ENCODE measurements around the gene RPL3. TPM values are rescaled to one million over a fixed set of nuclear protein-coding genes. Genes with fewer than 3 reads are reported as not detected.

RPL3 gene
- total and polyA plus RNA-seq, 4 donors, result 580 to 1,767 (median 1,184) TPM

DNA sequence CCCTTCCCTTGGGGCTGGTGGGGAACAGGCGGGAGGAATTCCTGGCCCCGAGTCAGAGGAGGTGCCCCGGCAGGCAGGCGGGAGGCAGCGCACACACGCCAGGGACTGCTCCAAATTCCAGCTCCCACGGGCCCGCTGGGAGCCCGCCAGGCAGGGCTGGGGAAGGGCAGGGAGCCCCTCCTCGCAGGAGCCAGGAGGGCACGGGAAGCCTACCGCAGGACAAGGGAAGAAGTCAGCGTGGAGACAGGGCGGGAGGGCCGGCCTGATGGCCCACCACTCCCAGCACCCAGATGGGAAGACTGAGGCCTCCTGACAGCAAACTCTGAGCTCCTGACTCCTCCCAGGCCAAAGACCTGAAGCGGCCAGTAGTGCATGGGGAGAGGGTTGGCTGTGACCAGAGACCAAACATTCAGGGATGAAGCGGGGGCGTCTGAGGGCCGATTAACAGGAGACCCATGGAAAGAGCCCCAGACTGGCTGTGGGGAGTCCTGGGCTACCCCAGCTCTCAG lies 22.4 kb downstream of the RPL3 start (continued):
- TF ChIP-seq FOXA1 (IDR thresholded peaks at IDR 0.05) (no peak), RXRA (IDR thresholded peaks at IDR 0.05) (no peak), YY1 (IDR thresholded peaks at IDR 0.05) (no peak), JUND (IDR thresholded peaks at IDR 0.05) (no peak), NR2F2 (IDR thresholded peaks at IDR 0.05) (no peak)

DNA sequence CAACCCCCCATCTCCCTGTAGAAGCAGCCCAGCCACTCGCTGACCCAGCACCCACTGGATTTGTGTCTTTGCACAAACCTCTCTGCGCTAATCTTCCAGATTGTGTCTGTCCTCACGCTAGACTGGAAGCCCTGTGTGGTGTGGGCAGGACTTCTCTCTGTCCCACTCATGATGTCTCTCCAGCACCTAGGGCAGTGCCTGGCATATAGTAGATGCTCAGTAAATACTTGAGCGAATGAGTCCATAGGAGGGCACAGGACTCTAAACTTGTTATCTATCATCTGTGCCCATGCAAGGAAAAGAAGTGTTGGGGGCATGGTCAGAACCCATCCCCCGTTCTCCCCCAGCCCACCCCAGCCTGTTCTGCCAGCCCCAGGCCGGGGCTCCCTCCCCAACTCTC lies 22.9 kb downstream of the RPL3 start:
- H3K27ac ChIP-seq (ENCODE audit: low read depth in 1 of 2, low read length in 2 of 2), result no peak overlapping the region
- WGBS, result 95% methylated on average over 6 of the region's 6 CpGs

DNA sequence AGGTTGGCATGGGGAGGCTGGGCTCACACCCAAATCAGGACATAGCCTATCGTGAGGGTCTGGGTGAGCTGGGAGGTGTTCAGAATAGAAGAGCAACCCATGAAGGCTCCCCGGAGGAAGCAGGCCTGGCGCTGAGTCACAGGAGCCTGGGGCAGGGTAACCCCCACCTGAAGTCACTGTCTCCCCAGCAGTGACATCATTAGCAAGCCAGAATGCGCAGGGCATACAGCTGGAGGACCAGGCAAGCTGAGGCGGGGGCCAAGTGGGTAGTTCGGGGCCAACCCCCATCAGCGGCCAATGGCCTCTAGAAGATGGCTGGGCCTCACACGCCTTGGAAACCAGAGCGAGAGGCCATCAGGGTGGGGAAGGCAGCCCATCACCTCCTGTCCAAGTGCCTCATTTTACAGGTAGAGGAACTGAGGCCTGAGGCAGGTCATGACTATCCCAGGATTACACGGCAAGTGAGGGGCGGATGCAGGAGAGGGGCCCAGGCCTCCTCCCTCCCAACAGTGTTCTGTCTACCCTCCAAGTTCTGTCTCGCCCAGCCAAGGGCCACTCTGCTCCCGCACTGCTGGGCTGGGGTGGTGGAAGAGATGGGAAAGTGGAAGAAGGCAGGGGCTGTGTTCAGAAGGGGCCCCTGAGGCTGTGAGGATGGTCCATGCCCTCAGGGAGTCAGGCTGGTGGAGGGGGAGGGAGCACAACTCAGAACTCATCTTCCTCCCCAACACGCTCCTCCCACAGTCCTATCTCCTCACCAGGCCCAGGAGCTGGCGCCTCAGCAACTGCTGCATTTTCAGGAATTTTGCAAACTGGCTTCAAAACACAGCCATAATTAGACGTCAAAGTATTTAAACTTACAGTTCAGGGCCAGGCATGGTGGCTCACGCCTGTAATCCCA lies 24.6 kb downstream of the RPL3 start:
- no peak overlapping the region for H3K4me3 ChIP-seq (ENCODE audit: low read depth in 1 of 3, low read length in 3 of 3)
- no peak overlapping the region for H3K9ac ChIP-seq (ENCODE audit: low read depth in 1 of 2, low read length in 2 of 2)
- no peaks in the 10 kb centered on the region for H3K36me3 ChIP-seq (ENCODE audit: control insufficient read depth in 4 of 4, insufficient read depth in 3 of 4, low read depth in 1 of 4, low read length in 3 of 4)
- peaks cover 24 to 58% (median 44%) of the 10 kb centered on the region in 4 donors for H3K4me1 ChIP-seq (ENCODE audit: control insufficient read depth in 4 of 4, insufficient read depth in 4 of 4, low read length in 3 of 4)
- no peaks in the 10 kb centered on the region for H3K27me3 ChIP-seq (ENCODE audit: control insufficient read depth in 4 of 4, insufficient read depth in 4 of 4, low read length in 3 of 4)
- H3K9me3 ChIP-seq (ENCODE audit: control insufficient read depth in 4 of 4, low read length in 3 of 4), result no peaks in the 10 kb centered on the region
- TF ChIP-seq TAF1 (conservative IDR thresholded peaks at IDR 0.05), result no peak
- TF ChIP-seq, protein P1, sequence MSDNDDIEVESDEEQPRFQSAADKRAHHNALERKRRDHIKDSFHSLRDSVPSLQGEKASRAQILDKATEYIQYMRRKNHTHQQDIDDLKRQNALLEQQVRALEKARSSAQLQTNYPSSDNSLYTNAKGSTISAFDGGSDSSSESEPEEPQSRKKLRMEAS (IDR thresholded peaks at IDR 0.05), result no peak
- TF ChIP-seq RXRA (IDR thresholded peaks at IDR 0.05), result no peak
- no peak for TF ChIP-seq RAD21 (IDR thresholded peaks at IDR 0.05)
- TF ChIP-seq, protein P2, sequence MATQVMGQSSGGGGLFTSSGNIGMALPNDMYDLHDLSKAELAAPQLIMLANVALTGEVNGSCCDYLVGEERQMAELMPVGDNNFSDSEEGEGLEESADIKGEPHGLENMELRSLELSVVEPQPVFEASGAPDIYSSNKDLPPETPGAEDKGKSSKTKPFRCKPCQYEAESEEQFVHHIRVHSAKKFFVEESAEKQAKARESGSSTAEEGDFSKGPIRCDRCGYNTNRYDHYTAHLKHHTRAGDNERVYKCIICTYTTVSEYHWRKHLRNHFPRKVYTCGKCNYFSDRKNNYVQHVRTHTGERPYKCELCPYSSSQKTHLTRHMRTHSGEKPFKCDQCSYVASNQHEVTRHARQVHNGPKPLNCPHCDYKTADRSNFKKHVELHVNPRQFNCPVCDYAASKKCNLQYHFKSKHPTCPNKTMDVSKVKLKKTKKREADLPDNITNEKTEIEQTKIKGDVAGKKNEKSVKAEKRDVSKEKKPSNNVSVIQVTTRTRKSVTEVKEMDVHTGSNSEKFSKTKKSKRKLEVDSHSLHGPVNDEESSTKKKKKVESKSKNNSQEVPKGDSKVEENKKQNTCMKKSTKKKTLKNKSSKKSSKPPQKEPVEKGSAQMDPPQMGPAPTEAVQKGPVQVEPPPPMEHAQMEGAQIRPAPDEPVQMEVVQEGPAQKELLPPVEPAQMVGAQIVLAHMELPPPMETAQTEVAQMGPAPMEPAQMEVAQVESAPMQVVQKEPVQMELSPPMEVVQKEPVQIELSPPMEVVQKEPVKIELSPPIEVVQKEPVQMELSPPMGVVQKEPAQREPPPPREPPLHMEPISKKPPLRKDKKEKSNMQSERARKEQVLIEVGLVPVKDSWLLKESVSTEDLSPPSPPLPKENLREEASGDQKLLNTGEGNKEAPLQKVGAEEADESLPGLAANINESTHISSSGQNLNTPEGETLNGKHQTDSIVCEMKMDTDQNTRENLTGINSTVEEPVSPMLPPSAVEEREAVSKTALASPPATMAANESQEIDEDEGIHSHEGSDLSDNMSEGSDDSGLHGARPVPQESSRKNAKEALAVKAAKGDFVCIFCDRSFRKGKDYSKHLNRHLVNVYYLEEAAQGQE (IDR thresholded peaks at IDR 0.05), result no peak
- TF ChIP-seq, protein P3, sequence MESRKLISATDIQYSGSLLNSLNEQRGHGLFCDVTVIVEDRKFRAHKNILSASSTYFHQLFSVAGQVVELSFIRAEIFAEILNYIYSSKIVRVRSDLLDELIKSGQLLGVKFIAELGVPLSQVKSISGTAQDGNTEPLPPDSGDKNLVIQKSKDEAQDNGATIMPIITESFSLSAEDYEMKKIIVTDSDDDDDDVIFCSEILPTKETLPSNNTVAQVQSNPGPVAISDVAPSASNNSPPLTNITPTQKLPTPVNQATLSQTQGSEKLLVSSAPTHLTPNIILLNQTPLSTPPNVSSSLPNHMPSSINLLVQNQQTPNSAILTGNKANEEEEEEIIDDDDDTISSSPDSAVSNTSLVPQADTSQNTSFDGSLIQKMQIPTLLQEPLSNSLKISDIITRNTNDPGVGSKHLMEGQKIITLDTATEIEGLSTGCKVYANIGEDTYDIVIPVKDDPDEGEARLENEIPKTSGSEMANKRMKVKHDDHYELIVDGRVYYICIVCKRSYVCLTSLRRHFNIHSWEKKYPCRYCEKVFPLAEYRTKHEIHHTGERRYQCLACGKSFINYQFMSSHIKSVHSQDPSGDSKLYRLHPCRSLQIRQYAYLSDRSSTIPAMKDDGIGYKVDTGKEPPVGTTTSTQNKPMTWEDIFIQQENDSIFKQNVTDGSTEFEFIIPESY (IDR thresholded peaks at IDR 0.05), result no peak
- TF ChIP-seq GABPA (IDR thresholded peaks at IDR 0.05 in 1 of 2, conservative IDR thresholded peaks at IDR 0.05 in 1 of 2), result no peak
- TF ChIP-seq EGR1 (IDR thresholded peaks at IDR 0.05; ENCODE audit: low read depth in 2 of 2), result no peak
- TF ChIP-seq, protein P4, sequence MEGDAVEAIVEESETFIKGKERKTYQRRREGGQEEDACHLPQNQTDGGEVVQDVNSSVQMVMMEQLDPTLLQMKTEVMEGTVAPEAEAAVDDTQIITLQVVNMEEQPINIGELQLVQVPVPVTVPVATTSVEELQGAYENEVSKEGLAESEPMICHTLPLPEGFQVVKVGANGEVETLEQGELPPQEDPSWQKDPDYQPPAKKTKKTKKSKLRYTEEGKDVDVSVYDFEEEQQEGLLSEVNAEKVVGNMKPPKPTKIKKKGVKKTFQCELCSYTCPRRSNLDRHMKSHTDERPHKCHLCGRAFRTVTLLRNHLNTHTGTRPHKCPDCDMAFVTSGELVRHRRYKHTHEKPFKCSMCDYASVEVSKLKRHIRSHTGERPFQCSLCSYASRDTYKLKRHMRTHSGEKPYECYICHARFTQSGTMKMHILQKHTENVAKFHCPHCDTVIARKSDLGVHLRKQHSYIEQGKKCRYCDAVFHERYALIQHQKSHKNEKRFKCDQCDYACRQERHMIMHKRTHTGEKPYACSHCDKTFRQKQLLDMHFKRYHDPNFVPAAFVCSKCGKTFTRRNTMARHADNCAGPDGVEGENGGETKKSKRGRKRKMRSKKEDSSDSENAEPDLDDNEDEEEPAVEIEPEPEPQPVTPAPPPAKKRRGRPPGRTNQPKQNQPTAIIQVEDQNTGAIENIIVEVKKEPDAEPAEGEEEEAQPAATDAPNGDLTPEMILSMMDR (IDR thresholded peaks at IDR 0.05; ENCODE audit: low read depth, low read length, missing input control), result no peak
- TF ChIP-seq HNF4G (IDR thresholded peaks at IDR 0.05), result no peak
- no peak for TF ChIP-seq FOXA1 (IDR thresholded peaks at IDR 0.05)
- TF ChIP-seq JUND (IDR thresholded peaks at IDR 0.05), result no peak
- no peak for TF ChIP-seq SP1 (IDR thresholded peaks at IDR 0.05)
- TF ChIP-seq NR2F2 (IDR thresholded peaks at IDR 0.05), result no peak
- 91% methylated on average over 17 of the region's 17 CpGs for WGBS
- no peak for DNase-seq (ENCODE audit: low spot score)
- no peak overlapping the region for H3K27ac ChIP-seq (ENCODE audit: low read depth in 1 of 2, low read length in 2 of 2)

More for the DNA sequence above, 22.9 kb downstream of the RPL3 start:
- no peak for DNase-seq (ENCODE audit: low spot score)
- H3K9me3 ChIP-seq (ENCODE audit: control insufficient read depth in 4 of 4, low read length in 3 of 4), result no peaks in the 10 kb centered on the region
- no peak for TF ChIP-seq FOXA2 (IDR thresholded peaks at IDR 0.05)
- no peak for TF ChIP-seq NR2F2 (IDR thresholded peaks at IDR 0.05)
- H3K36me3 ChIP-seq (ENCODE audit: control insufficient read depth in 4 of 4, insufficient read depth in 3 of 4, low read depth in 1 of 4, low read length in 3 of 4), result no peaks in the 10 kb centered on the region
- no peak overlapping the region for H3K4me3 ChIP-seq (ENCODE audit: low read depth in 1 of 3, low read length in 3 of 3)
- no peak overlapping the region for H3K9ac ChIP-seq (ENCODE audit: low read depth in 1 of 2, low read length in 2 of 2)
- no peaks in the 10 kb centered on the region for H3K27me3 ChIP-seq (ENCODE audit: control insufficient read depth in 4 of 4, insufficient read depth in 4 of 4, low read length in 3 of 4)
- peaks cover 23 to 56% (median 45%) of the 10 kb centered on the region in 4 donors for H3K4me1 ChIP-seq (ENCODE audit: control insufficient read depth in 4 of 4, insufficient read depth in 4 of 4, low read length in 3 of 4)
